ENCODE measurements around the gene PIM2. TPM values are rescaled to one million over a fixed set of nuclear protein-coding genes. Genes with fewer than 3 reads are reported as not detected.

The PIM2 gene
- total and polyA plus RNA-seq, 4 donors: 14.8 to 36.5 (median 24.5) TPM

GRCh38 chrX:48923771-48924170 is 4.9 kb upstream of the PIM2 start:
- H3K4me1 ChIP-seq (ENCODE audit: control insufficient read depth in 5 of 5, insufficient read depth in 5 of 5, low read length in 5 of 5): peaks cover 0 to 3% (median 1%) of the 10 kb centered on the region in 5 donors
- peaks cover 0 to 3% (median 0%) of the 10 kb centered on the region in 4 donors for H3K9me3 ChIP-seq (ENCODE audit: control insufficient read depth in 4 of 4, insufficient read depth in 3 of 4, low read length in 3 of 4)
- no peaks in the 10 kb centered on the region for H3K27me3 ChIP-seq (ENCODE audit: control insufficient read depth in 3 of 3, insufficient read depth in 3 of 3, low read length in 2 of 3)
- no peak overlapping the region for H3K27ac ChIP-seq (ENCODE audit: low read depth in 1 of 2, low read length in 1 of 2)
- H3K4me3 ChIP-seq: no peak overlapping the region
- 91 to 96% methylated on average over 11 to 13 of the region's 13 CpGs for WGBS, 2 donors
- H3K36me3 ChIP-seq (ENCODE audit: control insufficient read depth in 4 of 4, insufficient read depth in 4 of 4, low read length in 4 of 4): peaks cover 0 to 11% (median 10%) of the 10 kb centered on the region in 4 donors
- TF ChIP-seq CTCF (IDR thresholded peaks at IDR 0.05; ENCODE audit: control extremely low read depth, extremely low read depth): no peak
- no peak overlapping the region for H3K9ac ChIP-seq (ENCODE audit: insufficient read depth in 1 of 2, low read length in 2 of 2)
- DNase-seq (no peak), ATAC-seq (ENCODE audit: insufficient read depth, low FRiP score) (no peak)

GRCh38 chrX:48920718-48921104 is 1.9 kb upstream of the PIM2 start:
- 68 to 71% methylated on average over 2 to 4 of the region's 4 CpGs for WGBS, 2 donors
- peaks cover 0 to 3% (median 2%) of the 10 kb centered on the region in 5 donors for H3K4me1 ChIP-seq (ENCODE audit: control insufficient read depth in 5 of 5, insufficient read depth in 5 of 5, low read length in 5 of 5)
- no peak for DNase-seq
- no peak overlapping the region for H3K4me3 ChIP-seq
- peaks cover 0 to 11% (median 8%) of the 10 kb centered on the region in 4 donors for H3K36me3 ChIP-seq (ENCODE audit: control insufficient read depth in 4 of 4, insufficient read depth in 4 of 4, low read length in 4 of 4)
- H3K27ac ChIP-seq (ENCODE audit: low read depth in 1 of 2, low read length in 1 of 2): peak overlapping the region in 1 of 2 donors; percentile 50
- peaks cover 0 to 5% (median 0%) of the 10 kb centered on the region in 4 donors for H3K9me3 ChIP-seq (ENCODE audit: control insufficient read depth in 4 of 4, insufficient read depth in 3 of 4, low read length in 3 of 4)
- TF ChIP-seq CTCF (IDR thresholded peaks at IDR 0.05; ENCODE audit: control extremely low read depth, extremely low read depth): no peak
- H3K9ac ChIP-seq (ENCODE audit: insufficient read depth in 1 of 2, low read length in 2 of 2): no peak overlapping the region
- no peaks in the 10 kb centered on the region for H3K27me3 ChIP-seq (ENCODE audit: control insufficient read depth in 3 of 3, insufficient read depth in 3 of 3, low read length in 2 of 3)
- no peak for ATAC-seq (ENCODE audit: insufficient read depth, low FRiP score)

- H3K36me3 ChIP-seq (ENCODE audit: control insufficient read depth in 4 of 4, insufficient read depth in 4 of 4, low read length in 4 of 4): peaks cover 0 to 11% (median 7%) of the 10 kb centered on the region in 4 donors
- no peak overlapping the region for H3K9ac ChIP-seq (ENCODE audit: insufficient read depth in 1 of 2, low read length in 2 of 2)
- no peak overlapping the region for H3K4me3 ChIP-seq
- 42 to 49% methylated on average over 8 of the region's 8 CpGs for WGBS, 2 donors
- ATAC-seq (ENCODE audit: insufficient read depth, low FRiP score) (no peak), DNase-seq (no peak)
- peak overlapping the region in 1 of 2 donors; percentile 72 for H3K27ac ChIP-seq (ENCODE audit: low read depth in 1 of 2, low read length in 1 of 2)
- TF ChIP-seq CTCF (IDR thresholded peaks at IDR 0.05; ENCODE audit: control extremely low read depth, extremely low read depth): no peak
- H3K4me1 ChIP-seq (ENCODE audit: control insufficient read depth in 5 of 5, insufficient read depth in 5 of 5, low read length in 5 of 5): peaks cover 0 to 3% (median 2%) of the 10 kb centered on the region in 5 donors
- H3K27me3 ChIP-seq (ENCODE audit: control insufficient read depth in 3 of 3, insufficient read depth in 3 of 3, low read length in 2 of 3): no peaks in the 10 kb centered on the region
- H3K9me3 ChIP-seq (ENCODE audit: control insufficient read depth in 4 of 4, insufficient read depth in 3 of 4, low read length in 3 of 4): peaks cover 0 to 5% (median 0%) of the 10 kb centered on the region in 4 donors
These were observed 1.3 kb upstream of the PIM2 start for GRCh38 chrX:48919947-48920717.
